ENCODE results near the gene OLFML3.
"Not testable (repeated sequence)": the region's sequence is repeated elsewhere in the genome, so short reads cannot be mapped to it uniquely, and the experiment has no call there.

The OLFML3 gene

GRCh38 chr1:113941245-113941559 lies 38.1 kb upstream of the OLFML3 start:
- Histone ChIP-seq H3K27me3 (ENCODE audit: control insufficient read depth, insufficient read depth, low read length) (no peaks in the 10 kb centered on the region), H3K36me3 (ENCODE audit: control insufficient read depth, insufficient read depth, low read length) (peaks cover 4% of the 10 kb centered on the region), H3K4me3 (ENCODE audit: low read depth, low read length) (no peak overlapping the region), H3K4me1 (ENCODE audit: control insufficient read depth, insufficient read depth, low read length) (peaks cover 7% of the 10 kb centered on the region), H3K9ac (ENCODE audit: low read depth, low read length) (no peak overlapping the region), H3K9me3 (ENCODE audit: control insufficient read depth, insufficient read depth, low read length) (no peaks in the 10 kb centered on the region)

GRCh38 chr1:113942527-113942926 lies 36.7 kb upstream of the OLFML3 start:
- Histone ChIP-seq H3K4me1 (ENCODE audit: control insufficient read depth, insufficient read depth, low read length) (peaks cover 10% of the 10 kb centered on the region), H3K4me3 (ENCODE audit: low read depth, low read length) (no peak overlapping the region), H3K9me3 (ENCODE audit: control insufficient read depth, insufficient read depth, low read length) (no peaks in the 10 kb centered on the region), H3K36me3 (ENCODE audit: control insufficient read depth, insufficient read depth, low read length) (peaks cover 4% of the 10 kb centered on the region), H3K9ac (ENCODE audit: low read depth, low read length) (no peak overlapping the region), H3K27me3 (ENCODE audit: control insufficient read depth, insufficient read depth, low read length) (no peaks in the 10 kb centered on the region)

DNA sequence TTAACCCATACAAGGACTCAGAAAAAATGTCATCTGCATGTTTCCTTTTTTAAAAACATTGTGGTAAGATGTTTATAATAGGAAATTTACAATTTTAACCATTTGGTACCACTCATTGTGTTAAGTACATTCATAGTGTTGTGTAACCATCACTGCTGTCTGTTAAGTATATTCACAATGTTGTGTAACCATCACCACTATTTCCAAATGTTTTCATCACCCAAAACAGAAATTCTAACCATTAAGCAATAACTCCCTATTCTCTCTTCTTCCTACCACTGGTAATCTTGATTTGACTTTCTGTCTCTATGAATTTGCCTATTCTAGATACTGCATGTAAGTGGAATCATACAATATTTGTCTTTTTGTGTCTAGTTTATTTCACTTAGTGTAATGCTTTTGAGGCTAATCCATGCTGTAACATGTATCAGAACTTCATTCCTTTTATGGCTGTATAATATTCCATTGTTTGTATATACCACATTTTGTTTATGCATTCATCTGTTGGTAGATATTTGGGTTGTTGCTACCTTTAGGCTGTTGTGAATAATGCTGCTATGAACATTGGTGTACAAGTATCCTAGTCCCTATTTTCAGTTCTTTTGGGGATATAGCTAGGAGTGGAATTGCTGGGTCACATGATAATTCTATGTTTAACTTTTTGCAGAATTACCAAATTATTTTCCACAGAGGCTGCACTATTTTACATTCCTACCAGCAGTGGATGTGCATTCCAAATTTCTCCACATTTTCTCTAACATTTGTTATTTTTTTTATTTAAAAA lies 36.1 kb upstream of the OLFML3 start:
- H3K9ac ChIP-seq (ENCODE audit: low read depth, low read length) = no peak overlapping the region
- no peak overlapping the region for H3K4me3 ChIP-seq (ENCODE audit: low read depth, low read length)
- peaks cover 4% of the 10 kb centered on the region for H3K36me3 ChIP-seq (ENCODE audit: control insufficient read depth, insufficient read depth, low read length)
- peaks cover 9% of the 10 kb centered on the region for H3K4me1 ChIP-seq (ENCODE audit: control insufficient read depth, insufficient read depth, low read length)
- H3K27me3 ChIP-seq (ENCODE audit: control insufficient read depth, insufficient read depth, low read length) = no peaks in the 10 kb centered on the region
- H3K9me3 ChIP-seq (ENCODE audit: control insufficient read depth, insufficient read depth, low read length) = no peaks in the 10 kb centered on the region

- peaks cover 4% of the 10 kb centered on the region for H3K36me3 ChIP-seq (ENCODE audit: control insufficient read depth, insufficient read depth, low read length)
- no peaks in the 10 kb centered on the region for H3K27me3 ChIP-seq (ENCODE audit: control insufficient read depth, insufficient read depth, low read length)
- peaks cover 9% of the 10 kb centered on the region for H3K4me1 ChIP-seq (ENCODE audit: control insufficient read depth, insufficient read depth, low read length)
- no peaks in the 10 kb centered on the region for H3K9me3 ChIP-seq (ENCODE audit: control insufficient read depth, insufficient read depth, low read length)
- no peak overlapping the region for H3K9ac ChIP-seq (ENCODE audit: low read depth, low read length)
- no peak overlapping the region for H3K4me3 ChIP-seq (ENCODE audit: low read depth, low read length)
Measured at GRCh38 chr1:113945329-113945728, 33.9 kb upstream of the OLFML3 start.

DNA sequence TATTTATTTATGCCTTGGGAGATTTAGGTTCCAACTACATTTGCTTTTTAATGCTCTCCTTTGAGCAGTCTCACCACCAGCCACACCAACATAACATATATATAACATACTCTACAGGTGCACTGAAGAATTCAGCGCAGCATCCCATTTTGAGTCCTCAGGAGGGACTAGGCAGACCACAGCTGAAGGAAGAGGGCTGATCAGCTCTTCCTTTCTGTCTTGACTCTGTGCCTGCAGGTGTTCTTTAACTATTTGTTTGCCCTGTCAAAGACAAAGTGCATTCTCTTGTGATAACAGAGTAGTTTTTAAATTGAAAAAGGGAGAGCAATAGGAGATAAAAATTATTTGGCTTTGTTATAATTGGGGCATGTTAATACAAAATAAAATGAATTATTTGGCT lies 33.2 kb upstream of the OLFML3 start:
- Histone ChIP-seq H3K9ac (ENCODE audit: low read depth, low read length) (no peak overlapping the region), H3K9me3 (ENCODE audit: control insufficient read depth, insufficient read depth, low read length) (no peaks in the 10 kb centered on the region), H3K4me3 (ENCODE audit: low read depth, low read length) (no peak overlapping the region), H3K4me1 (ENCODE audit: control insufficient read depth, insufficient read depth, low read length) (peaks cover 9% of the 10 kb centered on the region), H3K36me3 (ENCODE audit: control insufficient read depth, insufficient read depth, low read length) (peaks cover 1% of the 10 kb centered on the region), H3K27me3 (ENCODE audit: control insufficient read depth, insufficient read depth, low read length) (no peaks in the 10 kb centered on the region)

- Histone ChIP-seq H3K9me3 (ENCODE audit: control insufficient read depth, insufficient read depth, low read length) (no peaks in the 10 kb centered on the region), H3K36me3 (ENCODE audit: control insufficient read depth, insufficient read depth, low read length) (no peaks in the 10 kb centered on the region), H3K4me1 (ENCODE audit: control insufficient read depth, insufficient read depth, low read length) (peaks cover 9% of the 10 kb centered on the region), H3K4me3 (ENCODE audit: low read depth, low read length) (no peak overlapping the region), H3K27me3 (ENCODE audit: control insufficient read depth, insufficient read depth, low read length) (no peaks in the 10 kb centered on the region), H3K9ac (ENCODE audit: low read depth, low read length) (no peak overlapping the region)
Measured at GRCh38 chr1:113946678-113947387, 32.4 kb upstream of the OLFML3 start.

DNA sequence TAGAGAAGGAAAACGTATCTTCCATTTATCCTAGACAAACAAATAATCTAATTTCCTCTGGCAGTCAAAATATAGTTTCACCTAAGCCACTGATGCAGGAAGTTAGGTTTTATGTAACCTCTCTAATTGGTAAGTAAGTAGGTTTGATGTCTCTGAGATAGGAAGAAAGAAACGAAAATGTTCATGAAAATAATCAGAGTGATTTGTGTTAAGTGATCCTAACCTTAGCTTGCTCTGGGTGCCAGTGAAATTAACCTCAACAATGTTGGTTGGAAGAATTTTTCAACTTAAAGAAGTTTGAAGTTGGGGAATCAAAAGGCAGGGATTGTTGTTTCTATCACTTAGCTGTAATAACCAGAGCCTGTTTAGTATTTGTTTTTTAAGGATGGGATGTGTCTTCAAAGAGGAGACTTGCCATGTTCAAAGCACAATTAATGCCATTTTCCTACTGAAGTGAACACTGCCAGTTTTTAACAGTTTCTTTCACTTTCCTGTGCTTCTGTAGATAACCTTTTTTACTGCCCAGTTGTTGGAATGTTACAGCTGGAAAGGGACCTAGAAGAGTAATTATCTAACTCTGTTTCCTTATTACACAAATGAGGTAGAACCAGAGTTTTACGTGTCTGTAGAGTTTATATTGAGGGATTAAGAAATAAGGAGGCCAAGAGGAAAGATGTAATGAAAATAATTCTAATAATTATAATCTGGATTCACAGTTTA lies 31.7 kb upstream of the OLFML3 start:
- H3K9me3 ChIP-seq (ENCODE audit: control insufficient read depth, insufficient read depth, low read length) = no peaks in the 10 kb centered on the region
- peaks cover 9% of the 10 kb centered on the region for H3K4me1 ChIP-seq (ENCODE audit: control insufficient read depth, insufficient read depth, low read length)
- no peak overlapping the region for H3K9ac ChIP-seq (ENCODE audit: low read depth, low read length)
- H3K4me3 ChIP-seq (ENCODE audit: low read depth, low read length) = no peak overlapping the region
- H3K27me3 ChIP-seq (ENCODE audit: control insufficient read depth, insufficient read depth, low read length) = no peaks in the 10 kb centered on the region
- no peaks in the 10 kb centered on the region for H3K36me3 ChIP-seq (ENCODE audit: control insufficient read depth, insufficient read depth, low read length)

- H3K9ac ChIP-seq (ENCODE audit: low read depth, low read length); H3K9me3 ChIP-seq (ENCODE audit: control insufficient read depth, insufficient read depth, low read length): not testable (repeated sequence)
Measured at GRCh38 chr1:113948151-113948550, 31.1 kb upstream of the OLFML3 start.

GRCh38 chr1:113949007-113949406 lies 30.3 kb upstream of the OLFML3 start:
- no peaks in the 10 kb centered on the region for H3K27me3 ChIP-seq (ENCODE audit: control insufficient read depth, insufficient read depth, low read length)

More at GRCh38 chr1:113948151-113948550, 31.1 kb upstream of the OLFML3 start:
- not testable (repeated sequence) for H3K4me3 ChIP-seq (ENCODE audit: low read depth, low read length); H3K4me1 ChIP-seq (ENCODE audit: control insufficient read depth, insufficient read depth, low read length); H3K36me3 ChIP-seq (ENCODE audit: control insufficient read depth, insufficient read depth, low read length); H3K27me3 ChIP-seq (ENCODE audit: control insufficient read depth, insufficient read depth, low read length)

GRCh38 chr1:113950908-113951307 lies 28.4 kb upstream of the OLFML3 start:
- no peaks in the 10 kb centered on the region for H3K36me3 ChIP-seq (ENCODE audit: control insufficient read depth, insufficient read depth, low read length)
- no peaks in the 10 kb centered on the region for H3K9me3 ChIP-seq (ENCODE audit: control insufficient read depth, insufficient read depth, low read length)
- no peak overlapping the region for H3K9ac ChIP-seq (ENCODE audit: low read depth, low read length)
- no peak overlapping the region for H3K4me3 ChIP-seq (ENCODE audit: low read depth, low read length)
- H3K27me3 ChIP-seq (ENCODE audit: control insufficient read depth, insufficient read depth, low read length) = no peaks in the 10 kb centered on the region
- H3K4me1 ChIP-seq (ENCODE audit: control insufficient read depth, insufficient read depth, low read length) = peaks cover 9% of the 10 kb centered on the region

More at GRCh38 chr1:113949007-113949406, 30.3 kb upstream of the OLFML3 start:
- Histone ChIP-seq H3K9ac (ENCODE audit: low read depth, low read length) (no peak overlapping the region), H3K36me3 (ENCODE audit: control insufficient read depth, insufficient read depth, low read length) (no peaks in the 10 kb centered on the region), H3K4me3 (ENCODE audit: low read depth, low read length) (no peak overlapping the region), H3K9me3 (ENCODE audit: control insufficient read depth, insufficient read depth, low read length) (no peaks in the 10 kb centered on the region), H3K4me1 (ENCODE audit: control insufficient read depth, insufficient read depth, low read length) (peaks cover 9% of the 10 kb centered on the region)

DNA sequence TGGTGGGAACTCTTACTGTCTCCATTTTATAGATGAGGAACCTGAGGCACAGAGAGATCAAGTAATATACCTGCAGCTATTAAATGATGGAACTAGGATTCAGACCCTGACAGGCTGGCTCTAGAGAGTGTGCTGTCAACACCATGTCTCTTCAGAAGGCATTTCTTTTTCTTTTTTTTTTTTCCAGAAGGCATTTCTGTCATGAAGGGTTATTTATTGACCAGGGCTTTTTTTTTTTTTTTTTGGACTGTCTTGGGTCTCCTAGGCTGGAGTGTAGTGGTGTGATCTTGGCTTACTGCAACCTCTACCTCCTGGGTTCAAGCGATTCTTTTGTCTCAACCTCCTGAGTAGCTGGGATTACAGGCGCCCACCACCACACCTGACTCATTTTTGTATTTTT lies 27.6 kb upstream of the OLFML3 start:
- H3K27me3 ChIP-seq (ENCODE audit: control insufficient read depth, insufficient read depth, low read length) = no peaks in the 10 kb centered on the region
- H3K9me3 ChIP-seq (ENCODE audit: control insufficient read depth, insufficient read depth, low read length) = no peaks in the 10 kb centered on the region
- peaks cover 8% of the 10 kb centered on the region for H3K4me1 ChIP-seq (ENCODE audit: control insufficient read depth, insufficient read depth, low read length)
- H3K4me3 ChIP-seq (ENCODE audit: low read depth, low read length) = no peak overlapping the region
- no peak overlapping the region for H3K9ac ChIP-seq (ENCODE audit: low read depth, low read length)
- H3K36me3 ChIP-seq (ENCODE audit: control insufficient read depth, insufficient read depth, low read length) = no peaks in the 10 kb centered on the region

DNA sequence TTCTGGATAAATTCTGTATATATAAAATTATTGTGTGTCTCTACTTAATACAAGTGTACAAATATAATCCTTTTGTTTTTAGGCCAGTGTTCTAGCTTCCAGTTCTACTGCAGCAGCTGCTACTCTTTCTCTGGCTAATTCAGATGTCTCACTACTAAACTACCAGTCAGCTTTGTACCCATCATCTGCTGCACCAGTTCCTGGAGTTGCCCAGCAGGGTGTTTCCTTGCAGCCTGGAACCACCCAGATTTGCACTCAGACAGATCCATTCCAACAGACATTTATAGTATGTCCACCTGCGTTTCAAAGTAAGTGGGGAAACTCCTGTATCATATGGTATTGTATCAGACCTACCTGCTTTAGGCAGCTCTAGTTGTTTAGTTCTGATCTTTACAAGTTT lies 21.3 kb upstream of the OLFML3 start:
- H3K27me3 ChIP-seq (ENCODE audit: control insufficient read depth, insufficient read depth, low read length) = no peaks in the 10 kb centered on the region
- no peak overlapping the region for H3K4me3 ChIP-seq (ENCODE audit: low read depth, low read length)
- no peak overlapping the region for H3K9ac ChIP-seq (ENCODE audit: low read depth, low read length)
- H3K36me3 ChIP-seq (ENCODE audit: control insufficient read depth, insufficient read depth, low read length) = no peaks in the 10 kb centered on the region
- no peaks in the 10 kb centered on the region for H3K4me1 ChIP-seq (ENCODE audit: control insufficient read depth, insufficient read depth, low read length)
- no peaks in the 10 kb centered on the region for H3K9me3 ChIP-seq (ENCODE audit: control insufficient read depth, insufficient read depth, low read length)
